Tracheal epithelial cell (primary cell): ENCODE results near the gene ABI2. TPM values are rescaled to one million over a fixed set of nuclear protein-coding genes. Genes with fewer than 3 reads are reported as not detected.

ENCODE experiments used
- total RNA-seq: library from RNA; depleted of rRNA; stranded (reverse); fragments of >200 nt; gene quantifications from 2 replicates; pipeline ENCODE4 v1.2.1, GENCODE V29; 2014

ABI2 gene
- 7.0 and 11.1 TPM in 2 replicates for total RNA-seq

GRCh38 chr2:203327901-203328759 lies at the start of gene ABI2:
Gene ABI2, plus strand, starts transcription at chr2:203328394. Its CDS starts 121 bp downstream, at chr2:203328515.

Other genes starting within 250 kb of the ABI2 start
- 18.1 and 31.1 TPM in 2 replicates for gene CYP20A1, start 89.4 kb upstream of the ABI2 start, total RNA-seq
- 16.6 and 18.8 TPM in 2 replicates for gene RAPH1, start 206.9 kb downstream of the ABI2 start, total RNA-seq